HG02678 (cell line): ENCODE data around the gene GRIK3.

Experiments
- ATAC-seq: cut with Tn5 transposase; IDR thresholded peaks from one replicate; pipeline ENCODE4 v1.9.1; 2021; ENCODE audit warnings: mild to moderate bottlenecking, moderate library complexity; ENCODE audit not compliant: unreplicated experiment

The GRIK3 gene

DNA sequence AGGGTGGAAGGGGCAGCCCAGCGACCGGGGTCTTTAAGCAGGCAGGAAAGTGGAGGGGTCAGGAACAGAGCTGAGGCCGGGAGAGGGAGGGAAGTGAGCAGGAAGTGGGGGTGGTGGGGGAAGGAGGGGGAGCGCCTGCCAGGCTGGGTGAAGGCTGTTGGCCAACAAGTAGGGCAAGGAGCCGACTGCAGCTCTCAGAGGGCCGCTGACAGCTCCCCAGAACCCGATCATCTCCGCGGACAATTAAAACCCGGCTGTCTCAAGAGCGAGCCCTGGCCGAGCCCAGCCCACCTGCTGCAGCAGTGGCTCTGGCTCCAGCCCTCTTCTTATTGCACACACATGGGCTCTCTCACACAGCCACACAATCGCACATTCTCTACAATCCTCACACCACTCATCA is 51.6 kb downstream of the GRIK3 start:
- ATAC-seq = no peak

DNA sequence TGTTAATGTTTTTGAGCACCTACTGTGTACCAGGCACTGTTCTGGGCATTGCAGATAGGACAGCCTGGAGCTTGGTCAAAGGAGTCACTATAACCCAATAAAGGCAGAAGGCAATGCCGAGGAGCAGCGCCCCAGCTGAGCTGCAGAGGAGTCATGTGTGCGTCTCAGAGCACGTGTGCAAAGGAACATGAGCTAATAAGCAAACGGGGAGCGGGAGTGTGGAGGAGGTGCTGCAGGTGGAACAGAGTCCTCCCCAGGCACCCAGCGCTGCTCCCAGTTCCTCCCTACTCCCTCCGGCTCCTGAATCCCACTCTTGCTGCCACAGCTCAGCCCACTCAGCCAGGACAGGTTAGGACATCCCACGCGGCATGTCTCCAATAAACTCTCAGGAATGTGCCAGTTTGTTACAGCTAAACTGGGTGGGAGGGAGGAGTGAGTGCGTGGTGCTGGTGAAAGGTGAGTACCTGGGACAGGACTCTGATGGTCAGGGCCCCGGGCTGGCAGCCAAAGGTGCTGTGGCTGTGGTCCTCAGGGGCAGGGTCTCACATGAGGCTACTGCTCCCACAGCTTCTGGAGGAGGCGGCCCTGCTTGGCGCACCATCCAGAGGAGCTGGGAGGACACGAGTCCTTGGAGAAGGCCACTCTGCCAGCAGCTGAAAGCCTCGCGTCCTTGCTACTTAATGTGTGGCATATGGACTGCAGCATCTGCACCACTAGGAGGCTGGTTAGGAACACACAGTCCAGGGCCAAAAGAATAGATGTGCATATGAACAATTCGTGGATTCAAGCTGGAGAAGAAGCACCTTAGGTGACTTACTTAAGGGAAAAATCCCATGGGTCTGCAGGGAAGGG is 52.3 kb downstream of the GRIK3 start:
- ATAC-seq = no peak

DNA sequence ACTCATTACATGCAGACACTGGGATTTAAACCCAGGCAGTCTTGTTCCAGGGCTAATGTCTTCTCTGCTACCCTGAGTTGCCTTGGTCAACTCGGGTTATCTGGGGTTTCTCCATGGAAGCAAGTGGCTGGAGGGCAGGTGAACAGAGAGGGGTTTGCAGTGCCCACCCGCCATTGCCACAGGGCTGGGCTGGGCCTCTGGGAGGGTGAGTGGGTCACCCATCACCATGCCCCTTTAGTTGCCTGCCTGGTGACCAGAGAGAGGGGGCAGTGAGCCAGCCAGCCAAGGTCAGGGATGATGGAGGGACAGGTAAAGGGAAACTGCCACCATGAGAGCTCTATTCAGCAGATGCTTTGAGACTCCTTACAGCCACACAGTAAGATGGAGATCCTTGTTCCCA is 53.2 kb downstream of the GRIK3 start:
- ATAC-seq = no peak

DNA sequence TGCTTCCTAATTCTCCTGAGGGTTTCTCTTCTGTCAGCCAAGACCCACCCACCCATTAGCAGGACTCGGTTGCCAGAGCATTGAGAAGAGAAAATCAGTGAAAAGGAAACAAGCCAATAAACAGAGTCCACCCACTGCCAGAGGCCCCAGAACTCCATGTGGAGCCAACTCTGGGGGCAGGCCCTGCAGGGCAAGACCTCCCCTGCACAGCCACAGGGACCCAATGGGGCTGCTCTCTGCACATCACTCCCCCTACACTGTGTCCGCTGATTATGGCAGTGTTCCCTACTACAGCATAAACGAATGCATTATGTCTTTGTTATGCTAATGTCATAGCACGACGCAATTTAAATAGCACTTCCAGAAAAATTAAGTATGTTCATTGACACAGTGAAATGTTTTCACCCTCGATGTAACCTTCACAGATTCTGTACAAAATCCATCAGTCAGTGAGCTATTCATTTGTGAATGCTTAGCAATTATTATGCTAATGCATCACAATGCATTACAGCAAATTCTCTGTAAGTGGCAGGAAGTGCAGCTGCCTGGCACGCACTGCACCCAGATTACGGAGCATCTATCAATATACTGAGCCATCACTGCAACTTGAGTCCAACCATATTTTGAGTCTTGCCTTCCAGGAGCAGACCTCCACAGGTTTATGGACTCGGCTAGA is 56.4 kb downstream of the GRIK3 start:
- ATAC-seq = no peak

GRCh38 chr1:36975642-36976041 is 58.7 kb downstream of the GRIK3 start:
- ATAC-seq = no peak

DNA sequence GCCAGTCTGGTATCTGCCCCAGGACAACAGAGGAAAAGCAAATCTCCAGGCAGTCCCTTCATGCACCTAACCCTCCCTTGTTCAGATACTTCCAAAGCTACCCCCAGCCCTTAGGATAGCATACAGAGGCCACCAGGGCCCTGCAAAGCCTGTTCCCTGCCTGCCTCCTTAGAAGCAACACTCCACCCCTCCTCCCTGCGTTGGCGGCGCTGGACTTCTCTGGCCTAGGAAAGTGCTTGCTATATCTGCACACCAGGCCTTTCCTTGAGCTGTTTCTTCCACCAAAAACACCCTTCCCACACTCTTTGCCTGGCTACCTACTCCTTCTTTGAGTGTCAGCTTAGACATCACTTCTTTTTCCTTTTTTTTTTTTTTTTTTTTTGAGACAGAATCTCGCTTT is 61.3 kb downstream of the GRIK3 start:
- no peak for ATAC-seq

GRCh38 chr1:36971852-36972618 is 62.3 kb downstream of the GRIK3 start:
- no peak for ATAC-seq

DNA sequence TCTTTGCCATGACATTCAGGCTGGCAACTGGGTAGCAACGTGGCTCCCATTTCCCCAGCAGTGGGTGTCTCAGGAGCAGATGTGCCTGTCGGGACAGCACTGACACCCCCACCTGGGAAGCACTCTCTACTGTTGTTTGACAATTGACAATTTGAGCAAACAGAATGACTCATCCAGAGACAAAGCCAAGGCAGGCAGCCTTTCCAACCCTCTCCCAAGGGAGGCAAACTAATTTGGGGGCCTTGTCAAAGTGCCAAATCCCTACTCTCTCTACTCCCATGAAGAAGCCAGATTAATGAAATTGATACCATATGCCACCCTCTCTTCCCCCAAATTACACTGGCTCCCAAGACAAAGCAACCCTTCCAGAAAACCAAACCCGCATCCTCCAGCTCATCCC is 65.6 kb downstream of the GRIK3 start:
- no peak for ATAC-seq

DNA sequence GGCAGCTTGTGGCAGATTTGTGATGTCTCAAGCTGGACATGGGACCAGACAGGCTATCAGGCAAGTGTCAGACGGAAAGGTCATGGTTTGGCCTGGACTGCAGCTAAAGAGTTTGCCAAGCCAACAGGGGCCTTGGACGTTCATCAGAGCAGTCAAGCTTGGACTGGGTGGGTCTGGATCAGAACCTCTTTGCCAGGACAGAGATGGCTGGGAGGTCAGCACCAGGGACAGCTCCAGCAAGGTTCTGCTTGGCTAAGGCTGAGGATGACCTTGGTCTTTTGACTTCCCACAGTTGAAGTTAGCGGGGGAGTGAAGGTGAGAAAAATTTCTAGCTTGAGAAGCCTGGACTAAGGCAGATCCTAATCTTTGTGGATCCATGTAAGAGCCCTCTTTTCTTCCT is 68.1 kb downstream of the GRIK3 start:
- ATAC-seq = no peak

DNA sequence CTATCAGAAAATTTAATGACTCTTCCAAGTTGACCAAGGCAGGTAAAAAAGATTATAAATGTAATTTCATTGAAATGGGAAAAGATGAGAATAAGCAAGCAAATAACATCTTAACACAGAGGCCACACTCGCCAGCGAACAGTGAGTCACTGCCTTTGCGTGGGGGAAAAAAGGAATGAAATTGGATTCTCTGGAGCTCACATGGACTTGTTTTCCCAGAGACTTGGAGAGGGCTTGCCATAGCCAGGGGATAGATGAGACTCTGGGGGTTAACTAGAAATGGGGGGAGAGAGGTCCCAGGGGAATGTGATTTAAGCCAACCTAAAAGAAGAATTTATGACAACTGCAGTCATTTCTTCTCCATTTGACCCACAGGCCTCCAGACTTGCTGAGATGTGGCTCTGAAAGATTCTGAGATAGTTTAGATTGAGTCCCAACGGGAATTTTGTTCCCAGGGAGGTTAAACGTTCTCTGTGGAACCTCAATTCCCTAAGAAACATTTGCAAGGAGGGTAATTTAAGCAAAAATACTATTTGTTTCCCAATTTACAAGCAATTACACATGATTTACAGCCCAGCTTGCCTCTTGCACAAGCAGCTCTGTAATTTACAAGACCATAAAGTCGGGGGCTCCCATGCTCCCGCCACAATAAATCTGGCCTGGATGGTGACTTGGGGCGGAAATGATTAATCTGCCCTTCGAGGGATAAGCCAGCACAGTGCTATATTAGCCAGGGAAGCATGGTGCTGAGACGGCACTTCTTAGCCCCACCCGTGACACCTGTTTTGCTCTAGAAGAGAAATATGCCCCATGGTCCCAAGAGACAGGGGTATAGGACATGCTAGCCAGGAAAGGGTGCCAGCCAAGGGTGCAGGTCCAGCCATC is 68.8 kb downstream of the GRIK3 start:
- no peak for ATAC-seq

DNA sequence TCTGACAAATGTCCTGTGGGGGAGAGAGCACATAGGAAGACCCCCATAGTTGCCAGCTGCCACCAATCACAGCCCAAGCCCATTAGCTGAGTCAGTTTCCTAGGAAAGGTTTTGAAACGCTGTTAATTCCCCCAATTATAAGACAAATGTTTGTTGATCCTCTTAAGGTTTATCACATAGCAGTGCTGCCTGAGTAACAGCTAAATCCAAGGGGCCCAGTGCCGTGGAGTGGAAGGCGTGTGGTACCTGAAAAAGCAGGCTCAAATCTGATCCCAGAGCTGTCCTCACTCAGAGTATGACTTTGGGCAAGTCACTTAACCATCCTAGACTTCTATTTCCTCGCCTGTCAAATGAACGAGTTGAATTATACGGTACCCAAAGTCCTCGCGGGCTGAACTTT is 69.5 kb downstream of the GRIK3 start:
- ATAC-seq = no peak

GRCh38 chr1:36963006-36963405 is 71.3 kb downstream of the GRIK3 start:
- no peak for ATAC-seq

GRCh38 chr1:36961062-36961615 is 73.2 kb downstream of the GRIK3 start:
- no peak for ATAC-seq

- ATAC-seq = no peak
Observed at GRCh38 chr1:36956570-36956969, 77.7 kb downstream of the GRIK3 start.

DNA sequence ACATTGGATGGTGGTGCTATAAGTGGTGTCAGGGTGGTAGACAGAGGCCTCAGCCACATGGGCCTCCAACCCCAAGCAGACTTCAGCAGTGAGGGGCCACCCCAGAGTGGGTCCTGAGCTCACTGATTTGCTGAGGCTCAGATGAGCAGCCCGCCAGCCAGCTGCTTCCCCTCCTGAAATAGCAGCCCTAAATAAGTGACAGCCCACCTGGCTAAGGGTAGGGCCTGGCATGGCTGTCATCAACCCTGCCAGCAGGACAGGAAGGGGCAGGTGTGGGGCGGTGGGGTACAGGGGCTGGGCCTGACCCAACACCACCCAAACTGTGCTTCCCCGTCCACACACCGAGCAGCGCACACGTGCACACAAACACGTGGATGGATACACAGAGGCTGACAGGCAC is 79.3 kb downstream of the GRIK3 start:
- ATAC-seq = no peak

GRCh38 chr1:36953061-36953460 is 81.3 kb downstream of the GRIK3 start:
- no peak for ATAC-seq

DNA sequence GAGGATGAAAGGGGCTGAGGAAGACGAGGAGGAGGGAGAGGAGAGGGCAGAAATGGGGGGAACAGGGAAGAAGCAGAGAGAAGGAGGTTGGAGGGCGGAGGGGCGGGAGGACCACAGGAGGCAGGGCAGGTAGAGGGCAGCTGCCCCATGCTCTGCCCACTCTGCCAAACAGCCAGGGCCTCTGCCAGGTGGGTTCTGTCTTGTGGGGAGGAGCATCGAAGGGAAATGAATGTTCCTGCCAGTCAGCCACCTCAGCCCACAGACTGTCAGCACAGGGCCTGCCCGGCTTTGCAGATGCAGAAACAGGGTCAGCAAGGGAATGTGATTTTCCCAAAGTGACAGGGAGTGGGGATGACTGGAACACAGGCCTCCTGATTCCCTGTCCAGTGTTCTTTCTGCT is 82.6 kb downstream of the GRIK3 start:
- no peak for ATAC-seq

DNA sequence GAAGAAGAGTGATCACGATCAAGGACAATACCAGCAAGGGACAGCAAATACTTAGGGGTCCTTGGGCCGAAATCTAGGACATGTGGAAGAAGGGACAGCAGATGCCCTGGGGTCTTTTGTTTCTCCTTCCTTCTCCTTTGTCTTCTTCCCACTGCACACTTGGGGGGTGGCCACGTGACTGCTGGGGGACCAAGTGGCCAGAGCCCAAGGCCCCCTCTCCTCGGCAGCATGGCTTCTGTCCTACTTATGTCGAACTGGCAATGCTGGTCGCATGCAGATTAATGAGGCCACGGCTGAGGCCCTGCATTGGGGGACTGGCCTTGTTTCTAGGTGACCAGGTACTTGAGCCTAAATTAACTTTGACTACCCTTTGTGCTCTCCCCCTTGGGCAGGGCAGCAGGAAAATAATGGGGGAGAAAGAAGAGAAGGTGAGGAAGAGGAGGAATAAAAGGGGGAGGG is 83.0 kb downstream of the GRIK3 start:
- no peak for ATAC-seq

DNA sequence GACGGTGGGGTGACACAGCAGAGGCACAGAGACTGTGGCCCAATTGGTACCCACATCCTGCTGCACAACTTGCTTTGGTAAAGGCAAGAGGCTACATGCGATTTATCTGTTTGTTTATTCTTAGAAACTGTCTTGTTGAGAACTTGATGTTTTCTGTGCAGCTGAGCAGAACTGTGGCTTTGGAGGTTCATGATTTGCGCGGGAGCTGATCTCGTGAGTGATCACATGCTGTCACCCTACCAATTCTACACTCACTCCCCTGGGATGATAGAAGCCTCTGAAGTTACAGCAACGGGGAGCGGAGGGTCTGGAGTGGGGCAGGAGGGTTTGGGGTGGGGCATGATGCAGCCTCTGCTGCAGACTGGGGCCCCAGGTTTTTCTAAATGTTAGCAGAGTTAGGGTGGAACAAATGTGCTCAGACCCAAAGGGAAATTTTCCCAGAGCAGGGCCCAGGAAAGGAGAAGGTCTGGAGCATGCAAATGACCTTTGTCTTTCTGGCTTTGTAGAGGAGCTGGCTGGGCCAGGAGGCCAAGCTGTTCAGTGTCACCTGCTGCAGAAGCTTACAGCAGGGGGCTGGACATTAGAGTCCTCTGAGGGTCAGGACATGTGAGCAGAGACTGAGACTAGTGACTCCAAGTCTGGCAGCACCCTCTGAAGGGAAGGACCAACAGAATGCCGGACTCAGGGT is 83.6 kb downstream of the GRIK3 start:
- ATAC-seq = no peak

GRCh38 chr1:36948606-36949005 is 85.7 kb downstream of the GRIK3 start:
- no peak for ATAC-seq
